ENCODE measurements around the gene USP3.

GRCh38 chr15:63509955-63510940 lies 5.9 kb downstream of the USP3 start:
- no peak for TF ChIP-seq PTTG1 (tag; IDR thresholded peaks at IDR 0.05; ENCODE audit: low read depth)
- no peak for TF ChIP-seq ZBTB1 (CRISPR knock-in tag; IDR thresholded peaks at IDR 0.05; ENCODE audit: borderline replicate concordance, low read depth)
- no peak for TF ChIP-seq MXI1 (IDR thresholded peaks at IDR 0.05; ENCODE audit: low read depth, low read length)
- no peak for TF ChIP-seq RBM22 (IDR thresholded peaks at IDR 0.05; ENCODE audit: low read depth, low read length, poor library complexity, severe bottlenecking)
- no peak for TF ChIP-seq FOXA1 (IDR thresholded peaks at IDR 0.05; ENCODE audit: borderline replicate concordance)
- no peak for TF ChIP-seq SP1 (CRISPR knock-in tag; IDR thresholded peaks at IDR 0.05)
- TF ChIP-seq MAZ (CRISPR knock-in tag; conservative IDR thresholded peaks at IDR 0.05 in 1 of 2, IDR thresholded peaks at IDR 0.05 in 1 of 2), result no peak
- no peak for TF ChIP-seq ATF2 (CRISPR knock-in tag; IDR thresholded peaks at IDR 0.05)
- TF ChIP-seq KAT7 (CRISPR knock-in tag; IDR thresholded peaks at IDR 0.05; ENCODE audit: borderline replicate concordance), result no peak

Data from K562 (cell line).